IMR-90 (cell line): Measurements from ENCODE around the gene GOLGA6C. TPM values are rescaled to one million over a fixed set of nuclear protein-coding genes. Genes with fewer than 3 reads are reported as not detected.
"Not testable (repeated sequence)": the region's sequence is repeated elsewhere in the genome, so short reads cannot be mapped to it uniquely, and the experiment has no call there.

Experiments
- ATAC-seq: fragments of 200-7000 bp; cut with Tn5 transposase; 2 replicates; pipeline ENCODE4 v1.9.1; 2020; ENCODE audit warnings: low read depth, mild to moderate bottlenecking, moderate library complexity
- Bru-seq: library from RNA; stranded (reverse); fragments of 400-500 nt; gene quantifications from one replicate; lab custom pipeline; 2021; lab: Mats Ljungman, UMichigan
- BruChase-seq, 2 experiments: library from RNA; stranded (reverse); fragments of 400-500 nt; gene quantifications; one replicate each; lab custom pipeline; 2021; lab: Mats Ljungman, UMichigan
- BruUV-seq: library from RNA; stranded (reverse); fragments of 400-500 nt; replicated peaks from 2 replicates; lab custom pipeline; 2021; lab: Mats Ljungman, UMichigan
- CTCF ChIA-PET: fragments of 300-600 bp; formaldehyde crosslinking; extraction: SDS; loops from one replicate; lab custom pipeline; 2021; ENCODE audit warnings: antibody characterized with exemption; lab: Yijun Ruan, JAX
- POLR2A ChIA-PET: fragments of 300-600 bp; sonication (Branson Sonifier 250); formaldehyde crosslinking; loops from one replicate; lab custom pipeline; 2022; ENCODE audit warnings: antibody characterized with exemption; ENCODE audit not compliant: unreplicated experiment; lab: Charles Lee
- DNase-seq: peaks from one replicate; pipeline ENCODE4 v3.0.0; 2013
- H2AFZ ChIP-seq: replicated peaks from 2 replicates; pipeline ENCODE3; 2013; ENCODE audit warnings: low read length, mild to moderate bottlenecking; ENCODE audit not compliant: poor library complexity
- H2AK5ac ChIP-seq: 2 replicates; pipeline ENCODE4 v1.6.1; 2013; ENCODE audit warnings: low read depth, low read length, inconsistent platforms
- H2AK9ac ChIP-seq: replicated peaks from 2 replicates; pipeline ENCODE3; 2013; ENCODE audit warnings: mild to moderate bottlenecking, low read depth, low read length, moderate library complexity; ENCODE audit not compliant: poor library complexity
- H2BK120ac ChIP-seq: 2 replicates; pipeline ENCODE4 v1.6.1; 2013; ENCODE audit warnings: low read depth, low read length, inconsistent platforms
- H2BK15ac ChIP-seq: 3 replicates; pipeline ENCODE4 v1.6.1; 2013; ENCODE audit warnings: low read depth, low read length, inconsistent platforms
- H2BK20ac ChIP-seq: 2 replicates; pipeline ENCODE4 v1.6.1; 2013; ENCODE audit warnings: low read depth, mild to moderate bottlenecking, inconsistent platforms, low read length, moderate library complexity
- H2BK5ac ChIP-seq: 2 replicates; pipeline ENCODE4 v1.6.1; 2013; ENCODE audit warnings: mild to moderate bottlenecking, low read depth, low read length, inconsistent platforms; ENCODE audit not compliant: poor library complexity, severe bottlenecking
- H3K14ac ChIP-seq: replicated peaks from 2 replicates; pipeline ENCODE4 v1.6.1; 2013; ENCODE audit warnings: low read depth, low read length, inconsistent platforms
- H3K18ac ChIP-seq: 2 replicates; pipeline ENCODE4 v1.6.1; 2013; ENCODE audit warnings: low read depth, low read length, control low read depth
- H3K23ac ChIP-seq: 2 replicates; pipeline ENCODE4 v1.6.1; 2013; ENCODE audit warnings: low read depth, low read length, inconsistent platforms
- H3K27ac ChIP-seq: 2 replicates; pipeline ENCODE4 v1.5.1; 2013; ENCODE audit warnings: mild to moderate bottlenecking, control low read depth, low read length; ENCODE audit not compliant: insufficient read depth
- H3K27me3 ChIP-seq: 2 replicates; pipeline ENCODE4 v1.6.1; 2013; ENCODE audit warnings: low read length; ENCODE audit not compliant: control insufficient read depth, insufficient read depth
- H3K36me3 ChIP-seq: 2 replicates; pipeline ENCODE4 v1.6.1; 2013; ENCODE audit warnings: low read length, mixed read lengths; ENCODE audit not compliant: control insufficient read depth, insufficient read depth
- H3K4ac ChIP-seq: 2 replicates; pipeline ENCODE4 v1.6.1; 2013; ENCODE audit warnings: low read depth, low read length, inconsistent platforms
- H3K4me1 ChIP-seq: 2 replicates; pipeline ENCODE4 v1.6.1; 2013; ENCODE audit warnings: low read length, mixed read lengths; ENCODE audit not compliant: control insufficient read depth, insufficient read depth
- H3K4me2 ChIP-seq: 2 replicates; pipeline ENCODE4 v1.6.1; 2013; ENCODE audit warnings: low read depth, mild to moderate bottlenecking, control low read depth, low read length, moderate library complexity
- H3K4me3 ChIP-seq: 2 replicates; pipeline ENCODE4 v1.5.1; 2013; ENCODE audit warnings: low read depth, mild to moderate bottlenecking, control low read depth, low read length, moderate library complexity; ENCODE audit not compliant: insufficient read depth
- H3K56ac ChIP-seq: 2 replicates; pipeline ENCODE4 v1.6.1; 2013; ENCODE audit warnings: low read length, inconsistent platforms; ENCODE audit not compliant: insufficient read depth; ENCODE audit errors: extremely low read depth
- H3K79me1 ChIP-seq, 2 experiments: 2 replicates each; pipeline ENCODE4 v1.6.1; 2013; ENCODE audit warnings: low read length in 2 of 2, inconsistent platforms in 1 of 2, low read depth in 1 of 2
- H3K9ac ChIP-seq: 2 replicates; pipeline ENCODE4 v1.6.1; 2013; ENCODE audit warnings: low read depth, low read length, control low read depth
- H3K9me1 ChIP-seq: 2 replicates; pipeline ENCODE4 v1.6.1; 2013; ENCODE audit warnings: low read length, inconsistent platforms; ENCODE audit not compliant: insufficient read depth
- H3K9me3 ChIP-seq: 2 replicates; pipeline ENCODE4 v1.6.1; 2013; ENCODE audit warnings: low read length; ENCODE audit not compliant: control insufficient read depth, insufficient read depth
- H4K20me1 ChIP-seq: 2 replicates; pipeline ENCODE4 v1.6.1; 2013; ENCODE audit warnings: low read length, inconsistent platforms; ENCODE audit not compliant: insufficient read depth
- H4K5ac ChIP-seq: 2 replicates; pipeline ENCODE4 v1.6.1; 2013; ENCODE audit warnings: mild to moderate bottlenecking, low read depth, low read length, control low read depth
- H4K8ac ChIP-seq, 2 experiments: 2 replicates each; pipeline ENCODE4 v1.6.1; 2013; ENCODE audit warnings: low read depth in 2 of 2, low read length in 2 of 2, control low read depth in 1 of 2, inconsistent platforms in 1 of 2
- H4K91ac ChIP-seq: 2 replicates; pipeline ENCODE4 v1.6.1; 2013; ENCODE audit warnings: low read depth, low read length, inconsistent platforms; ENCODE audit not compliant: insufficient read depth
- WGBS, 2 experiments: methylation state at CpG; one replicate each; pipeline versions ENCODE4 v1.1.5 to v1.1.7; 2013; ENCODE audit warnings: missing lambda C conversion rate in 2 of 2; ENCODE audit not compliant: insufficient read length in 1 of 2; ENCODE audit errors: extremely low coverage in 2 of 2; 5-methylcytosine and 5-hydroxymethylcytosine counted together
- dilution Hi-C: fragments of 300-500 bp; cut with HindIII; formaldehyde crosslinking; loops from one replicate; pipeline ENCODE4 v1.14.3; 2018; ENCODE audit warnings: low sequenced_read_pairs; ENCODE audit not compliant: unreplicated experiment
- in situ Hi-C: fragments of 300-500 bp; cut with MboI; formaldehyde crosslinking; loops from 3 replicates; pipeline ENCODE4 v1.14.3; 2019; ENCODE audit warnings: low sequenced_read_pairs, inconsistent platforms, mixed read lengths
- intact Hi-C: fragments of 100-400 bp; cut with micrococcal nuclease; formaldehyde crosslinking; loops from 2 replicates; pipeline ENCODE4 v1.10.0; 2022
- long read RNA-seq: library from polyadenylated mRNA; unstranded; transcript quantifications from one replicate; pipeline ENCODE4 v2.0.0, GENCODE V29; 2021; ENCODE audit not compliant: unreplicated experiment
- polyA plus RNA-seq, 3 experiments: library from polyadenylated mRNA; depleted of rRNA; stranded (reverse); fragments of >200 nt; gene quantifications; 2 replicates each; pipeline ENCODE4 v1.2.3, GENCODE V29; 2012; ENCODE audit warnings: low replicate concordance in 1 of 3
- total RNA-seq: library from RNA; depleted of rRNA; stranded (reverse); fragments of >200 nt; gene quantifications from 2 replicates; pipeline ENCODE4 v1.2.3, GENCODE V29; 2012; rRNA removed

GOLGA6C gene
- total RNA-seq (not detected in 2 replicates), polyA plus RNA-seq (2012; rRNA removed) (not detected in 2 replicates), Bru-seq, nascent RNA (not detected), BruChase-seq, experiment 1, labeled RNA remaining after a 6-hour chase (not detected), BruChase-seq, experiment 2, labeled RNA remaining after a 2-hour chase (not detected)
- polyA plus RNA-seq (2012; cell fraction: cytosol; rRNA removed), result not detected in 2 replicates
- not detected in 2 replicates for polyA plus RNA-seq (2012; cell fraction: nucleus; rRNA removed; ENCODE audit: low replicate concordance)
- long read RNA-seq, result 0 reads

DNA sequence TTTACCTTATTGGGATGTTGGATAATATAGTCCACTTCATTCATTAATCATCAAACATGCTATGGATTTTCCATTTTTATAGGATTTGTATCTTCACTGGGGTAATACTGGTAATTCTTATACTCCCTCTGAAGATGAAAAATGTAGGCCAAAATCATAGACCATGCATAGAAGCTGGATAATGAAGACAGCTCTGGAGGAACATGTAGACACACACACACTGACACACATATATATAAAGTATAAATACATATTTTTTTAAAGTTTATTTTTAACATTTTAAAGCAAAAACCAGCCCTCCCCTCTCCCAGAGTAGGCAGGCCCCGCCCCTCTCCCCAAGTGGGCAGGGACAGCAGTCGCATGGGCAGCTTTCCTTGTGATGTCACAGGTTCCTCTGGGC, at the start of gene GOLGA6C:
Gene GOLGA6C, plus strand, starts transcription at position 301 of the 400 bp plus-strand sequence. CDS start 265 bp downstream, outside the sequence.
- H3K9me1 ChIP-seq, H3K4me1 ChIP-seq, POLR2A ChIA-PET, H2AK9ac ChIP-seq, H2AFZ ChIP-seq, H3K27ac ChIP-seq, H4K5ac ChIP-seq, CTCF ChIA-PET, ATAC-seq, H2BK20ac ChIP-seq, H2BK120ac ChIP-seq, intact Hi-C loops, H3K56ac ChIP-seq, H4K91ac ChIP-seq, dilution Hi-C loops, H3K79me1 ChIP-seq, H3K4me3 ChIP-seq, H3K14ac ChIP-seq, H3K27me3 ChIP-seq, H2AK5ac ChIP-seq, H3K18ac ChIP-seq, H3K9ac ChIP-seq, H4K20me1 ChIP-seq, H3K36me3 ChIP-seq, H3K4me2 ChIP-seq, H3K4ac ChIP-seq, H3K23ac ChIP-seq, DNase-seq, in situ Hi-C loops, BruUV-seq, H4K8ac ChIP-seq, H2BK5ac ChIP-seq, H2BK15ac ChIP-seq, H3K9me3 ChIP-seq: not testable (repeated sequence)
- WGBS, 2 experiments, result no CpG with 5 or more reads among the region's 2 CpGs
